Kidney tubule cell (primary cell): ENCODE results near the gene HLCS.

Experiments
- DNase-seq: peaks from one replicate; pipeline ENCODE4 v3.0.0-alpha.2; 2018; ENCODE audit warnings: low spot score

Gene HLCS

GRCh38 chr21:36719614-36720013 is 246.9 kb downstream of the HLCS start:
- peak; percentile 31 for DNase-seq

GRCh38 chr21:36718951-36719501 is 247.4 kb downstream of the HLCS start:
- DNase-seq, result peak; percentile 70

- DNase-seq, result peak; percentile 21
These were observed 248.5 kb downstream of the HLCS start for GRCh38 chr21:36717976-36718375.

- DNase-seq, result no peak
These were observed 249.6 kb downstream of the HLCS start for GRCh38 chr21:36716836-36717235.

GRCh38 chr21:36716387-36716786 is 250.1 kb downstream of the HLCS start:
- no peak for DNase-seq

- peak; percentile 55 for DNase-seq
These were observed 252.7 kb downstream of the HLCS start for GRCh38 chr21:36713746-36714145.

GRCh38 chr21:36710729-36711048 is 255.8 kb downstream of the HLCS start:
- peak; percentile 42 for DNase-seq

- peak; percentile 37 for DNase-seq
These were observed 256.4 kb downstream of the HLCS start for GRCh38 chr21:36709868-36710728.

GRCh38 chr21:36709030-36709867 is 257.2 kb downstream of the HLCS start:
- peak; percentile 40 for DNase-seq

GRCh38 chr21:36708286-36709029 is 258.0 kb downstream of the HLCS start:
- DNase-seq, result peak; percentile 30

GRCh38 chr21:36707763-36708285 is 258.6 kb downstream of the HLCS start:
- DNase-seq, result no peak

GRCh38 chr21:36706951-36707762 is 259.3 kb downstream of the HLCS start:
- peak; percentile 62 for DNase-seq

GRCh38 chr21:36706482-36706852 is 260.0 kb downstream of the HLCS start:
- no peak for DNase-seq

- peak; percentile 61 for DNase-seq
These were observed 260.6 kb downstream of the HLCS start for GRCh38 chr21:36705679-36706481.

- DNase-seq, result peak; percentile 45
These were observed 261.4 kb downstream of the HLCS start for GRCh38 chr21:36704958-36705678.

GRCh38 chr21:36704281-36704957 is 262.1 kb downstream of the HLCS start:
- DNase-seq, result peak; percentile 23

- DNase-seq, result peak; percentile 35
These were observed 262.7 kb downstream of the HLCS start for GRCh38 chr21:36703626-36704280.

GRCh38 chr21:36703123-36703522 is 263.3 kb downstream of the HLCS start:
- no peak for DNase-seq
